NCI-H1105 (cell line): ENCODE results near the gene CALM3.
"Not testable (repeated sequence)": the region's sequence is repeated elsewhere in the genome, so short reads cannot be mapped to it uniquely, and the experiment has no call there.

Source experiments
- DNase-seq: peaks from one replicate; lab custom pipeline; 2025; lab: John Stamatoyannopoulos, UW

The CALM3 gene

DNA sequence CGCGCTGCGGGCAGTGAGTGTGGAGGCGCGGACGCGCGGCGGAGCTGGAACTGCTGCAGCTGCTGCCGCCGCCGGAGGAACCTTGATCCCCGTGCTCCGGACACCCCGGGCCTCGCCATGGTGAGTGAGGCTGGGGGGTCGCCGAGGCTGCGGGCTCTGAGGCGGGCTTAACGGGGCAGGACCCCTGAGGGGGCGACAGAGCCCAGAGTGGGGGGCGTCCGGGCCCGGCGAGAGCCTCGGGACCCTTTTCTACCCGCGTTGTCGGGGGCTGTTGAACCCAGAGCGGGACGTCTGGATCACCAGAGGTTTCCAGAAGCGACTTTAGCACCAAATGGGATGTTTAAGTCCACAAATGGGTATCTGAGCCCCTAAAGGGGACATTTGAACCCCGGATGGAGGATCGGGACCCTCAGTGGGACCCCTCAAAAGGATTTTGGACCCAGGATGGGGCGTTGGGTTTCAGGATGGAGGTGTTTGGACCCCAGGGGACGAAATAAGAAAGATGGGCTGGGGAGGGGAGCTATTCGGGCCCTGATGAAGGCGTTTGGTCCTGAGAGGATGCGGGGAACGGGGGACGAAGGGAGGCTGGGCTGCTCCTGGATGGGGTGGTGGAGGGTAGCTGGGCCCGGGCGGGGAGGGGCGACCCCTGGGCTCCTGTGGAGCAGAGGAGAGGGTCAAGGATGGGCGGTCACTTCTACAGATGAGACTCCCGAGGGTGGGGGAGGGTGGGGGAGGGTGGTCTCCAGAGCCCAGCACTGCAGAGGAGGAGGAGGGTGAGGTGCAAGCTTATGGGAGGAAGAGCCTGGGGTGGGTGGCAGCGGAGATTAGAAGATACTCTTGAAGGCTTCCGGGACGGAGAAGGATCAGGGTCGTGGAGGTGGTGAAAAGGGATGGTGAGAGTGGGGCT, at the start of gene CALM3:
CALM3 (plus strand) TSS at position 13 of the 907 bp plus-strand sequence; CDS start at position 118, 105 bp downstream.
- no peak for DNase-seq

GRCh38 chr19:46552891-46553290, 48.2 kb upstream of the CALM3 start:
- no peak for DNase-seq

GRCh38 chr19:46554161-46554560, 47.0 kb upstream of the CALM3 start:
- DNase-seq: no peak

GRCh38 chr19:46555628-46556280, 45.4 kb upstream of the CALM3 start:
- no peak for DNase-seq

- DNase-seq: not testable (repeated sequence)
These were observed 44.7 kb upstream of the CALM3 start for GRCh38 chr19:46556471-46556870.

- DNase-seq: no peak
These were observed 41.9 kb upstream of the CALM3 start for GRCh38 chr19:46559203-46559602.

DNA sequence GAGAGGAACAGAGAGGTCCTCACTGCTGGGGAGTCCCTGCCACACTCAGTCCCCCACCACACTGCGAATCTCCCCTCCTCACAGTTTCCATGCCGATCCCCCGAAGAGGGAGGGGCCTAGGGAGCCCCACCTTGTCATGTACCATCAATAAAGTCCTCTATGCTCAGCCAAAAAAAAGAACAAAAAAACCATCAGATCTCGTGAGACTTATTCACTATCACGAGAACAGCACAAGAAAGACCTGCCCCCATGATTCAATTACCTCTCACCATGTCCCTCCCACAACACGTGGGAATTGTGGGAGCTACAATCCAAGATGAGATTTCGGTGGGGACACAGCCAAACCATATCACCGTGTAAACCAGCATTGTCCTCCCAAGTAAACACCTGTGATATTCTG, 41.5 kb upstream of the CALM3 start:
- not testable (repeated sequence) for DNase-seq

DNA sequence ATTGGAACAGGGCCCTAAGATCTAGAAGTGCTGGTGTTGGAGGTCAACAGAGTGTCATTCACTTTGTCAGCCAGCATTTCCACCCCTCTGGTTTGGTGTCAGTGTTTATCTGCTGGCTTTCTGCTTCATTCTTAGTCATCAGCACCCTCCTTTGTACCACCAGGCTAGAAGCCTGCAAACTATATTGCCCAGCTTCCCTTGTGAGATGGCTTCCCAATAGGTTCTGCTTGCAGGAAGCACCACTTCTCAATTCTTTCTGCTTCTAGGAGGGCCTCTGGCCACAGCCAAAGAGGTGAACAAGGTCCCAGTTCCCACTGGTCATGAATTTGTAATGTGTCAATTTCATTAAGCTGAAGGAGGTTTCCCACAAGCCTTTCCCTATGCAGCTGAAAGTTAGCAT, 36.4 kb upstream of the CALM3 start:
- DNase-seq: no peak

DNA sequence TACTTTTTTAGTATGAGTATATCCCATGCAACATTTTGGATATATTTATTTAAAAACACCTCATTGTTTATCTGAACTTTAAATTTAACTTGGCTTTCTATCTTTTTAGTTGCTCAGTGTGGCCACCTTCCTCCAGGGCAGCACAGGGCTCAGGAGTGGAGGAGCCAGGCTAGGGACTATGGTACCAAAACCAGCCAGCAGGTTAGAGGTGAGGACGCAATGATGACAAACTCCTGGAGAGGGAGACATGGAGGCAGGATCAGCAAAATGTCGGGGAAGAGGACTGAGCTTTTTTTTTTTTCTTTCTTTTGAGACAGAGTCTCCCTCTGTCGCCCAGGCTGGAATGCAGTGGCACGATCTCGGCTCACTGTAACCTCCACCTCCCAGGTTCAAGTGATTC, 29.6 kb upstream of the CALM3 start:
- DNase-seq: no peak

DNA sequence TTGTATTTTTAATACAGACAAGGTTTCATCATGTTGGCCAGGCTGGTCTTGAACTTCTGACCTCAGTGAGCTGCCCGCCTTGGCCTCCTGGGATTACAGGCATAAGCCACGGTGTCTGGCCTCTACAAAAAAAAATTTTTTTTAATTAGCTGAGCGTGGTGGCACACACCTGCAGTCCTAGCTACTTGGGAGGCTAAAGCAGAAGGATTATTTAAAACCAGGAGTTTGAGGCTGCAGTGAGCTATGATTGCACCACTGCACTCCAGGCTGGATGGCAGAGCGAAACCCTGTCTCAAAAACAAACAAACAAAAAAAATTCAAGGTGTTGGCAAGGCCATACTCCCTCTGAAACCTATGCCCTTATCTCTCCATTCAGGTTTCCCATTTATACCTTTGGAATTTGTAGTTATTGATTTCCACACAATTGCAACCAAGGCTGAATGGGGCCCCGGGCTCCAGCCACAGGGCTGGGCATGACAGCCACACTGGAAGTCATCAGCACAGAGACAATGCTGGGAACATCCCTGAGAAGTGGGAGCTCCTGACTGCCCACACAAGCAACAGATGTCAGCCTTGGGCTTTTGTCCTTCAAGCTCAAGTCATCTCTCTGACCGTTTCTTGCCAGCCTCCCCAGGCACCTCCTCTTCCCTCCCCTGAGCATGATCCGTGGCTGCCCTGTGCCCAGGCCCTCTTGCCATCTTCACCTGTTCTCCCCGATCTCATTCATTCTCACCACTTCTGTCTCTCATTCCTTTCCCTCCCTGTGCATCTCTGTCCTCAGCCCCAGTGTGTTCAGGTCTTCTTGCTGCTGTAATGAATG, 27.2 kb upstream of the CALM3 start:
- no peak for DNase-seq

- no peak for DNase-seq
These were observed 26.6 kb upstream of the CALM3 start for GRCh38 chr19:46574533-46574932.

- no peak for DNase-seq
These were observed 22.7 kb upstream of the CALM3 start for GRCh38 chr19:46578450-46578849.

DNA sequence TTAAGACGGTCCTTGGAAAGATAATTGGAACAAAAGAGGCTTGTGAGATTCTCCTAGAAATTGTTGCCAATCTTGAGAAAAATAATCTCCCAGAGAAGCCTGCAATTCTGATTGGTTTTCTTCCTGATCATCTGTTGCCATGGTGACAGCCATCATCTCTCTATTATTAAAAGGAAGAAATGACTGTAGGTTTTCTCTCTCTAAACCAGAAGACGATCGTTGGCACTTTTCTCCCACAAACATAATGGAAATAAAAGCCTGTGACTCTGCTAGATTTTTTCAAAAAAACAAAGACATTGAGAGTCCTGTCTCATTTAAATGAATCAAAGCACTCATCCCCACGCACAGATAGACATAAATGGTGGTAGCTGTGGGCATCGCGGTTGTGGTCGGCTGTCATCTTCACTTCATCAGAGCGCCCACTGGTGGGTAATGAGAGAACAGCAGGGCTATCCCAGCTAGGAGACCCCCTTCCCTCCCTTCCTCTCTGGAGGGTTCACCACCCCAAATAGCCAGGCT, 21.7 kb upstream of the CALM3 start:
- peak; percentile 21 for DNase-seq

DNA sequence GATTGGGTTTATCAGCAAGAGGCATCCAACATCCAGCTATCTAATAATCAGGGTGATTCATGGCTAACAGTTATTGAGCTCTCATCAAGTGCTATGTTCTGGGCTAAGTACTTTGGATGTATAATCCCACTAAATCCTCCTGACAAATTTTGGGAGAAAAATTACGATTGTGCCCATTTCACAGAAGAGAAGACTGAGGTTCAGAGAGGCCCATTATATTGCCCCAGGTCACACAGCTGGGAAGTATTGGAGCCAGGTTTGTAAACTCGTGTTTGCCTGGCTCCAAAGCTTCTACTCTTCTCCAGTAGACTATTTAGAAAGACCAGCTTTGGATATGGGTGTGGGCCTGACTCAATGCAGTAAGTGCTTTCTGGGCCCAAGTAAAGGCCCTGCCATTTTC, 20.9 kb upstream of the CALM3 start:
- DNase-seq: no peak

DNA sequence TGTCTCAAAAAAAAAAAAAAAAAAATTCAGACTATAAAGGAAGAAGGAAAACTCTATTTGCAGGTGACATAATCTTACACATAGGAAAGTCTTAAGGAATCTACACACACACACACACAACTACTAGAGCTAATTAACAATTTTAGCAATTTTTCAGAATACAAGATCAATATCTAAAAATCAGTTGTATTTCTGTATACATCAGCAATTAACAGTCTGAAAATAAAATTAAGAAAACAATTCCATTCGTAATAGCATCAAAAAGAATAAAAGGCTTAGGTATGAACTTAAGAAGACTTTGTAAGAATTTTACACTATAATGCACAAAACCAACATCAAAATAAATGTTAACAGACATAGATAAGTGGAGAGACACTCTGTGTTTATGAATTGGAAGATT, 15.6 kb upstream of the CALM3 start:
- DNase-seq: no peak

GRCh38 chr19:46586294-46586693, 14.8 kb upstream of the CALM3 start:
- DNase-seq: no peak

DNA sequence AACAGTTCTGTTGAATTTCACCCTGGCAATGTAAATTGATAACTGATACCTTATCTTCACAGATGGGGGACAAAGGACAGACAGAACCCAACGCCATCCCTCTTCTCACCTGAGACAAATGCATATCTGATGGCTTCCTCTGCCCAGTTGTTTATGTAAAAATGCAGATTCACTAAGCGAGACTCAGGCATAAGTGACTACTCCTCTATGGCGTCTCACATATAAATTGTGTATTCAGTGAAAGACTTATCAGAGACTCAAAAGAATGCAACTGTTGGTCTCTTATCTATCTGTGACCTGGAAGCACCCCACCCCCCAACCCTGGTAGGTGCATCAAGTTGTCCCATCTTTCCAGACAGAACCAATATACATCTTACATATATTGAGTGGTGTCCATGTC, 13.3 kb upstream of the CALM3 start:
- no peak for DNase-seq

- no peak for DNase-seq
These were observed 9.9 kb upstream of the CALM3 start for GRCh38 chr19:46591254-46591653.

DNA sequence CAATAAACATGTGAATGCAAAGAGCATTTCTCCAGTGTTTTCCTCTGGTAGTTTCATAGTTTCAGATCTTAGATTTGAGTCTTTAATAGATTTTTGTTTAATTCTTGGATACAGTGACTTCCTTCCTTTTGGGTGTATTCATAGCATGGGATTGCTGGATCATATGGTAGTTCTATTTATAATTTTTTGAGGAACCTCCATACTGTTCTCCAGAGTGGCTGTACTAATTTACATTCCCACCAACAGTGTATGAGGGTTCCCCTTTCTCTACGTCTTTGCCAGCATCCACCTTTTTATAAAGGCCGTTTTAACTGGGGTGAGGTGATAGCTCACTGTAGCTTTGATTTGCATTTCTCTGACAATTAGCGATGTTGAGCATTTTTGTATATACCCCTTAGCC, 9.3 kb upstream of the CALM3 start:
- no peak for DNase-seq

DNA sequence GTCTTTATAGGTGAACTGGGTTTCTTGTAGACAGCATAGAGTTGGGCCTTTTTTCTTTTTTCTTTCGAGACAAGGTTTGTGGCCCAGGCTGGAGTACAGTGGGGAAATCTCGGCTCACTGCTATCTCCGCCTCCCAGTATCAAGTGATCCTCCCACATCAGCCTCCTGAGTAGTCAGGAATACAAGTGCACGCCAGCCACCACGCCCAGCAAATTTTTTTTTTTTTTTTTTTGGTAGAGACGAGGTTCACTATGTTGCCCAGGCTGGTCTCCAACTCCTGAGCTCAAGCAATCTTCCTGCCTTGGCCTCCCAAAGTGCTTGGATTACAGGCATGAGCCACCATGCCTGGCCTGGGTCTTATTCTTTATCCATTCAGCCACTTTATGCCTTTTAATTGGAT, 5.1 kb upstream of the CALM3 start:
- DNase-seq: no peak

DNA sequence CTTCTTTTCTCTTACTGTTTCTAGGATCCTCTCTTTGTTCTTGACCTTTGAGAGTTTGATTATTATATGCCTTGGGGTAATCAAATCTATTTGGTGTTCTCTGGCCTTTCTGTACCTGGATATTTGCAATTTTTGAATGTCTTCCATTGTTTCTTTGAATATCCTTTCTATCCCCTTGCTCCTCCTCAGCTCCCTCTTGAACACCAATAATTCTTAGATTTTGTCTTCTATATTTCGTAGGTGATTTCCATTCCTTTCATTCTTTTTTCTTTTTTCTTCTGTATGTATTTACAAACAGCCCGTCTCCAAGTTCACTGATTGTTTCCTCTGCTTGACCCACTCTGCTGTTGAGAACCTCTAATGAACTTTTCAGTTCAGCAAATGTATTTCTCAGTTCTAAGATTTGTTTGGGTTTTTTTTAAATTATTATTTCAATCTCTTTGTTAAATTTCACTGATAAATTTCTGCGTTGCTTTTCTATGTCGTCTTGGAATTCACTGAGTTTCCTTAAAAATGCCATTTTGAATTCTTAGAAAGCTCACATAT, 2.7 kb upstream of the CALM3 start:
- DNase-seq: no peak
